ENCODE data around the gene ATXN10.

DNA sequence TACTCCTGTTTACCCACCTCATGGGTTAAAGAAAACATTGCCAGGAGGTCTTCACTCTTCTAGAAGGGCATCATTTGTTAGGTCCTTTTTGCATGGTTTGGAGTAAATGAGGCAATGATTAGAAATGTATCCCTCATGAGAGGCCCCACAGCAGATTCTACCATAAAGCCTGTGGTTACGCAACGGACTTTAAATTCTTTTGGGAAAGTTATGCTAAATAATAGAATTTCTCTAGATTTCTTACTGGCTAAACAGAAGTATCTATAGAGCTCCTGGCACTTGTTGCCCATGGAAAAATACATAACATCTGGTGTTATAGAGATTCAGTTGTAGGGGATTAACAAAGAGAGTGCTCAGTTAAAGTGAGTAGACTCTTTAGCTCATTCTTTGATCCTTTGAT, 15.1 kb upstream of the ATXN10 start:
- TF ChIP-seq CREB1 (IDR thresholded peaks at IDR 0.05): no peak
- TF ChIP-seq CREB1 (CRISPR knock-in tag; IDR thresholded peaks at IDR 0.05): no peak
- TF ChIP-seq ZNF496 (CRISPR knock-in tag; IDR thresholded peaks at IDR 0.05; ENCODE audit: insufficient replicate concordance): no peak
- no peak for TF ChIP-seq RFX5 (IDR thresholded peaks at IDR 0.05; ENCODE audit: low read depth, low read length)
- TF ChIP-seq HOXD1 (CRISPR knock-in tag; IDR thresholded peaks at IDR 0.05): no peak
- no peak for TF ChIP-seq RXRA (CRISPR knock-in tag; IDR thresholded peaks at IDR 0.05)

Measured in HepG2 (cell line).